Activated CD8-positive, alpha-beta memory T cell treated with anti-CD3 and anti-CD28 coated beads, Interleukin-2, amount 10 ng/mL, durations not matched to agents 7 days and 5 days (primary cell): Measurements from ENCODE around the gene PIP4K2A. TPM values are rescaled to one million over a fixed set of nuclear protein-coding genes. Genes with fewer than 3 reads are reported as not detected.

Source experiments
- ATAC-seq: fragments of 150-1000 bp; cut with Tn5 transposase; one replicate; pipeline ENCODE4 v1.10.0; 2021; ENCODE audit warnings: moderate library complexity
- CTCF ChIA-PET: fragments of 350-600 bp; sonication (Branson Sonifier 250); formaldehyde crosslinking; loops from one replicate; lab custom pipeline; 2021; ENCODE audit warnings: antibody characterized with exemption; lab: Charles Lee
- DNase-seq: peaks from one replicate; pipeline ENCODE4 v3.0.0-alpha.2; 2020
- H3K27ac Mint-ChIP-seq: one replicate; pipeline ENCODE4 v1.8.0; 2021; ENCODE audit warnings: mild to moderate bottlenecking, mixed read lengths
- H3K27me3 Mint-ChIP-seq: one replicate; pipeline ENCODE4 v1.8.0; 2021; ENCODE audit warnings: mixed read lengths
- H3K36me3 Mint-ChIP-seq: one replicate; pipeline ENCODE4 v1.8.0; 2021; ENCODE audit warnings: mild to moderate bottlenecking, mixed read lengths
- H3K4me1 Mint-ChIP-seq: one replicate; pipeline ENCODE4 v1.8.0; 2021; ENCODE audit warnings: mixed read lengths
- H3K4me3 Mint-ChIP-seq: one replicate; pipeline ENCODE4 v1.8.0; 2021; ENCODE audit warnings: mild to moderate bottlenecking, moderate library complexity, mixed read lengths
- H3K9me3 Mint-ChIP-seq: one replicate; pipeline ENCODE4 v1.8.0; 2022; ENCODE audit warnings: low read depth, mixed read lengths
- total RNA-seq, 2 experiments: library from RNA; stranded (reverse); gene quantifications; one replicate each; pipeline ENCODE4 v1.2.3, GENCODE V29; 2021

Gene PIP4K2A
- total RNA-seq, 2 experiments from 2014 or later, result 129 to 136 TPM

- no peaks in the 10 kb centered on the region for H3K9me3 Mint-ChIP-seq
- DNase-seq (peak; percentile 73), ATAC-seq (peak; percentile 59)
- peak overlapping the region; percentile 86 for H3K27ac Mint-ChIP-seq
- H3K4me3 Mint-ChIP-seq, result peak overlapping the region; percentile 70
- H3K36me3 Mint-ChIP-seq, result peaks cover 12% of the 10 kb centered on the region
- H3K27me3 Mint-ChIP-seq, result no peaks in the 10 kb centered on the region
- H3K4me1 Mint-ChIP-seq, result peaks cover 95% of the 10 kb centered on the region
- CTCF ChIA-PET, result interaction anchor here (0.7 to 2.9 kb wide), 7 partner anchors 15 to 65 kb away, joined by 3 to 15 read pairs (median 3); no protein-coding TSS in a partner anchor
Observed at GRCh38 chr10:22615819-22616499, 98.4 kb downstream of the PIP4K2A start.

GRCh38 chr10:22615101-22615500, 99.3 kb downstream of the PIP4K2A start:
- H3K27ac Mint-ChIP-seq, result peak overlapping the region; percentile 86
- no peaks in the 10 kb centered on the region for H3K9me3 Mint-ChIP-seq
- no peaks in the 10 kb centered on the region for H3K27me3 Mint-ChIP-seq
- peak overlapping the region; percentile 70 for H3K4me3 Mint-ChIP-seq
- CTCF ChIA-PET, result interaction anchor here (1.0 to 1.3 kb wide), 4 partner anchors 43 to 61 kb away, joined by 3 to 4 read pairs (median 3); no protein-coding TSS in a partner anchor
- H3K36me3 Mint-ChIP-seq, result peaks cover 15% of the 10 kb centered on the region
- peaks cover 94% of the 10 kb centered on the region for H3K4me1 Mint-ChIP-seq
- DNase-seq (no peak), ATAC-seq (no peak)

GRCh38 chr10:22613011-22613410, 101.4 kb downstream of the PIP4K2A start:
- ATAC-seq (no peak), DNase-seq (no peak)
- Mint-ChIP-seq H3K9me3 (no peaks in the 10 kb centered on the region), H3K4me3 (no peak overlapping the region), H3K36me3 (peaks cover 20% of the 10 kb centered on the region), H3K27ac (peak overlapping the region; percentile 88), H3K27me3 (no peaks in the 10 kb centered on the region), H3K4me1 (peaks cover 94% of the 10 kb centered on the region)
- CTCF ChIA-PET, result interaction anchor here (1.0 to 3.2 kb wide), 6 partner anchors 11 to 71 kb away, joined by 4 to 9 read pairs (median 5); no protein-coding TSS in a partner anchor

- H3K4me3 Mint-ChIP-seq, result peak overlapping the region; percentile 70
- CTCF ChIA-PET, result interaction anchor here (1.0 to 3.2 kb wide), 9 partner anchors 11 to 377 kb away, joined by 3 to 19 read pairs (median 4); no protein-coding TSS in a partner anchor
- no peaks in the 10 kb centered on the region for H3K27me3 Mint-ChIP-seq
- DNase-seq (peak; percentile 53), ATAC-seq (peak; percentile 21)
- peak overlapping the region; percentile 88 for H3K27ac Mint-ChIP-seq
- no peaks in the 10 kb centered on the region for H3K9me3 Mint-ChIP-seq
- peaks cover 23% of the 10 kb centered on the region for H3K36me3 Mint-ChIP-seq
- peaks cover 94% of the 10 kb centered on the region for H3K4me1 Mint-ChIP-seq
Observed at GRCh38 chr10:22612318-22612717, 102.1 kb downstream of the PIP4K2A start.

- CTCF ChIA-PET, result interaction anchor here (0.6 to 3.2 kb wide), 12 partner anchors 10 to 378 kb away, joined by 3 to 19 read pairs (median 4); no protein-coding TSS in a partner anchor
- peak; percentile 85 for ATAC-seq
- H3K36me3 Mint-ChIP-seq, result peaks cover 28% of the 10 kb centered on the region
- no peaks in the 10 kb centered on the region for H3K27me3 Mint-ChIP-seq
- peaks cover 92% of the 10 kb centered on the region for H3K4me1 Mint-ChIP-seq
- H3K27ac Mint-ChIP-seq, result peak overlapping the region; percentile 88
- no peaks in the 10 kb centered on the region for H3K9me3 Mint-ChIP-seq
- peak overlapping the region; percentile 70 for H3K4me3 Mint-ChIP-seq
- peak; percentile 87 for DNase-seq
Observed at GRCh38 chr10:22611425-22612115, 102.8 kb downstream of the PIP4K2A start.

- Mint-ChIP-seq H3K4me3 (peak overlapping the region; percentile 4), H3K27me3 (no peaks in the 10 kb centered on the region), H3K36me3 (peaks cover 33% of the 10 kb centered on the region), H3K27ac (peak overlapping the region; percentile 88), H3K4me1 (peaks cover 89% of the 10 kb centered on the region), H3K9me3 (no peaks in the 10 kb centered on the region)
- CTCF ChIA-PET, result interaction anchor here (0.9 to 3.2 kb wide), 9 partner anchors 9 to 379 kb away, joined by 3 to 19 read pairs (median 4); no protein-coding TSS in a partner anchor
- no peak for DNase-seq
- no peak for ATAC-seq
Observed at GRCh38 chr10:22610610-22611009, 103.8 kb downstream of the PIP4K2A start.

- Mint-ChIP-seq H3K4me1 (peaks cover 88% of the 10 kb centered on the region), H3K36me3 (peaks cover 39% of the 10 kb centered on the region), H3K4me3 (peak overlapping the region; percentile 4), H3K27ac (peak overlapping the region; percentile 88), H3K27me3 (no peaks in the 10 kb centered on the region), H3K9me3 (no peaks in the 10 kb centered on the region)
- DNase-seq (no peak), ATAC-seq (no peak)
- CTCF ChIA-PET, result interaction anchor here (0.9 to 3.2 kb wide), 6 partner anchors 8 to 39 kb away, joined by 3 to 19 read pairs (median 4); no protein-coding TSS in a partner anchor
Observed at GRCh38 chr10:22609719-22610465, 104.5 kb downstream of the PIP4K2A start.

GRCh38 chr10:22609251-22609650, 105.1 kb downstream of the PIP4K2A start:
- Mint-ChIP-seq H3K9me3 (no peaks in the 10 kb centered on the region), H3K36me3 (peaks cover 41% of the 10 kb centered on the region), H3K4me3 (no peak overlapping the region), H3K4me1 (peaks cover 88% of the 10 kb centered on the region), H3K27me3 (no peaks in the 10 kb centered on the region), H3K27ac (peak overlapping the region; percentile 26)
- CTCF ChIA-PET, result interaction anchor here (0.8 to 2.7 kb wide), 3 partner anchors 20 to 104 kb away, joined by 3 to 19 read pairs (median 3); no protein-coding TSS in a partner anchor
- ATAC-seq (no peak), DNase-seq (no peak)

GRCh38 chr10:22607261-22607660, 107.1 kb downstream of the PIP4K2A start:
- CTCF ChIA-PET, result no interaction called here
- peak overlapping the region; percentile 74 for H3K27ac Mint-ChIP-seq
- peaks cover 47% of the 10 kb centered on the region for H3K36me3 Mint-ChIP-seq
- H3K27me3 Mint-ChIP-seq, result no peaks in the 10 kb centered on the region
- H3K9me3 Mint-ChIP-seq, result no peaks in the 10 kb centered on the region
- DNase-seq (no peak), ATAC-seq (no peak)
- H3K4me3 Mint-ChIP-seq, result peak overlapping the region; percentile 9
- H3K4me1 Mint-ChIP-seq, result peaks cover 81% of the 10 kb centered on the region

GRCh38 chr10:22606164-22606614, 108.2 kb downstream of the PIP4K2A start:
- CTCF ChIA-PET, result interaction anchor here (0.8 to 2.0 kb wide), 3 partner anchors 20 to 107 kb away, joined by 3 to 8 read pairs (median 4); no protein-coding TSS in a partner anchor
- Mint-ChIP-seq H3K36me3 (peaks cover 49% of the 10 kb centered on the region), H3K27ac (peak overlapping the region; percentile 82), H3K4me1 (peaks cover 82% of the 10 kb centered on the region), H3K4me3 (peak overlapping the region; percentile 37), H3K27me3 (no peaks in the 10 kb centered on the region), H3K9me3 (no peaks in the 10 kb centered on the region)
- ATAC-seq (peak; percentile 80), DNase-seq (peak; percentile 79)

GRCh38 chr10:22605168-22605567, 109.2 kb downstream of the PIP4K2A start:
- ATAC-seq, result no peak
- H3K36me3 Mint-ChIP-seq, result peaks cover 49% of the 10 kb centered on the region
- H3K9me3 Mint-ChIP-seq, result no peaks in the 10 kb centered on the region
- H3K27me3 Mint-ChIP-seq, result no peaks in the 10 kb centered on the region
- CTCF ChIA-PET, result interaction anchor here (0.9 to 2.0 kb wide), 7 partner anchors 18 to 108 kb away, joined by 3 to 8 read pairs (median 3); no protein-coding TSS in a partner anchor
- no peak for DNase-seq
- peak overlapping the region; percentile 25 for H3K4me3 Mint-ChIP-seq
- H3K27ac Mint-ChIP-seq, result peak overlapping the region; percentile 76
- peaks cover 83% of the 10 kb centered on the region for H3K4me1 Mint-ChIP-seq

GRCh38 chr10:22604344-22605126, 109.8 kb downstream of the PIP4K2A start:
- peaks cover 49% of the 10 kb centered on the region for H3K36me3 Mint-ChIP-seq
- no peaks in the 10 kb centered on the region for H3K9me3 Mint-ChIP-seq
- H3K27ac Mint-ChIP-seq, result peak overlapping the region; percentile 13
- no peaks in the 10 kb centered on the region for H3K27me3 Mint-ChIP-seq
- CTCF ChIA-PET, result interaction anchor here (0.9 to 2.0 kb wide), 6 partner anchors 19 to 63 kb away, joined by 3 to 8 read pairs (median 3); no protein-coding TSS in a partner anchor
- H3K4me3 Mint-ChIP-seq, result no peak overlapping the region
- H3K4me1 Mint-ChIP-seq, result peaks cover 83% of the 10 kb centered on the region
- no peak for ATAC-seq
- DNase-seq, result no peak
